HG02623 (cell line): ENCODE measurements around the gene CDH13.

Experiments used
- ATAC-seq: cut with Tn5 transposase; IDR thresholded peaks from one replicate; pipeline ENCODE4 v1.9.1; 2021; ENCODE audit warnings: moderate library complexity; ENCODE audit not compliant: unreplicated experiment

CDH13 gene

DNA sequence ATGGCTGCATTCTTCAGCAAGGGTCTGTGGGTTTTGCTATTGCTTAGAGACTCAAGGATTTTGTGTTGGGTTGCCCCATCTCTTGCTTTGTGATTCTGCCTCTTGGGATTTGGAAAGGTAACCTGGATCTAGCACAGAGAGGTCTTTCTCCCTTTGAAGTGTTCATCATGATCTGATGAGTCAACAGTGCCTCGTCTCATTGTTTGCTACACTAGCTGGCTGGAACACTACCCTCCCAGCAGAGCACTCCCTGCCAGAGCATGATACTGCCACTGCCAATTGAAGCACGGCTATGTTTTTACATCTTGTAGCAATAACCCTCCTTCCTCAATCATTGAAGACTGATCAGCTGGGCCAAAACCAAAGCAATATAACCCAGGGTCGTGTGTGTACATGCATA, 361.0 kb downstream of the CDH13 start:
- no peak for ATAC-seq

- ATAC-seq = no peak
These were observed 363.4 kb downstream of the CDH13 start for GRCh38 chr16:82990155-82990554.

DNA sequence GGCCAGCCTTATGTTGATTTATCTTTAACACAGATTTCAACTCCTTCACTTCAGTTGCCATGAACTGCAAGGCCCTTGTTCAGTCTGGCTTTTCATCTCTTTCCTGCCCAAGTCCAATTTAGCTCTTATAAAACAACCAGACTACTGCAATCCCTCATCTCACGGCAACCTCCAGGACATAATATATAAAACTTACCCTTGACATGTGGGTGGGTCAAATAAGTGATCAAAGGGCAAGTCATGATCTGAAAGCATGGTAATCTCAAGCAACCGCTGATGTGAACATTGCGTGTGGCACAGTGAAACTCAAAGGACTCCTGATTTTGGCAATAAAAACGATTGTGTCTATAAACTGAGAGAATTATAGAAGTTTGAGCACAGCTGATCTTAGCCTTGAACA, 364.6 kb downstream of the CDH13 start:
- ATAC-seq = no peak

- no peak for ATAC-seq
These were observed 365.4 kb downstream of the CDH13 start for GRCh38 chr16:82991966-82992675.

DNA sequence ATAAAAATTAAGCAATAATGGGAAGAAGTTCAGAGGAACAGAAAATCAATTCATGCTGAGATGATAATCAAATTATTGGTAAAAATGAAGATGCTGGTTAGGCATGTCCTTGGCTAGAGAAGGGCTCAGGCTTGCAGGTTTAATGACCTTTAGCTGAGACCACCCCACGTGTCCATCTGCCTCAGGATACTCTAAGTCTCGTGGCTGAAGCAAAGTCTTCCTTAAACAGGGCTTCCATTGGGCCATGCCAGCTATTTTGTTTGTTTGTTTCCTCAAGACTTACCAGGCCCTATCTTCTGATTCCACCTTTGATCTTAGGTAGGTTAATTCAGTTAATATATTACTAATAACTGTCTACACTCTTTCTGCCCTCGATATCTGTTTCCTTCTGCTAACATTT, 366.0 kb downstream of the CDH13 start:
- ATAC-seq = no peak

- no peak for ATAC-seq
These were observed 366.6 kb downstream of the CDH13 start for GRCh38 chr16:82993415-82993814.

DNA sequence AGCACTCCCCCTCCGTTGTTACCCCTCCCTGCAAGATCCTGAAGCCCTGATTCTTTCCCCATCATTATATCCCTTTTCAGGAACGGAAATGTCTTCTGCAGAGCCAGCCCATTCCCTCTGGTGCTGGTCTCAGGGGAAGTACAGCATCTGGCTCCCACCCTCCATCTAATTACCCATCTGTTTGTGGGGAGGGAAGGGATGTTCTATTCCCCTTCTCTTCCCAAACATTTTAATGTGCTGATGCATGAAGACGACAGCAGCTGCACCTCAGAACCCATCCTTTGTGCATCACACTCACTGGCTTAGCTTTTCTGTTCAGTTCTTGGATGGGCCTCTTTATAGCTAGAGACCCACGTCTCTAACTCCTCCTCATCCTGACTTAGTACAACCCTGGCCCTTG, 367.2 kb downstream of the CDH13 start:
- ATAC-seq = no peak

GRCh38 chr16:82995286-82995923, 368.6 kb downstream of the CDH13 start:
- ATAC-seq = no peak

DNA sequence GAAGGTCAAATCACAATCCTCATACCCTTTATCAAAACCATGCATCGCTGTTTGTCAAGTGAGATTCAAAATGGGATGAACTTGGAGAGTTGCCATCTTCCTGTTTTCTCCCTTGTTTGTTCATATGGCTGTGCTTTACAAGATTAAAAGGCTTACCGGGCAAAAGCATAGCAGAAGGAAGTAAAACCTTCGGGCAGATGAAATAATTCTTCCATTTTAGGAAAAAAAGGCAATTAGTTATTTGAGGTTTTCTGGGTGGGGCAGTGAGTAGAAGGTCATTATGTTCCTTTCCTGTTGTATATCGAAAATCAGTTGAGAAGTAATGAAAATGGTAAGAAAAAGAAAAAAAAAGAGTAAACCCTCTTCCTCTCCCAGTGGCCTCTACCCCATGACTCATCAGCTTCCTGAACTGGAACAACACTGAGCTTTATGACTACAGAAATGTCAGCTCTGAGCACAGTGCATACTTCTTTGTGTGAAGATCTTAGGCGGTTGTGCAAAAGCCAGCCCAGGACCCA, 369.2 kb downstream of the CDH13 start:
- no peak for ATAC-seq

- ATAC-seq = no peak
These were observed 370.0 kb downstream of the CDH13 start for GRCh38 chr16:82996814-82997213.

- no peak for ATAC-seq
These were observed 372.9 kb downstream of the CDH13 start for GRCh38 chr16:82999711-83000110.

DNA sequence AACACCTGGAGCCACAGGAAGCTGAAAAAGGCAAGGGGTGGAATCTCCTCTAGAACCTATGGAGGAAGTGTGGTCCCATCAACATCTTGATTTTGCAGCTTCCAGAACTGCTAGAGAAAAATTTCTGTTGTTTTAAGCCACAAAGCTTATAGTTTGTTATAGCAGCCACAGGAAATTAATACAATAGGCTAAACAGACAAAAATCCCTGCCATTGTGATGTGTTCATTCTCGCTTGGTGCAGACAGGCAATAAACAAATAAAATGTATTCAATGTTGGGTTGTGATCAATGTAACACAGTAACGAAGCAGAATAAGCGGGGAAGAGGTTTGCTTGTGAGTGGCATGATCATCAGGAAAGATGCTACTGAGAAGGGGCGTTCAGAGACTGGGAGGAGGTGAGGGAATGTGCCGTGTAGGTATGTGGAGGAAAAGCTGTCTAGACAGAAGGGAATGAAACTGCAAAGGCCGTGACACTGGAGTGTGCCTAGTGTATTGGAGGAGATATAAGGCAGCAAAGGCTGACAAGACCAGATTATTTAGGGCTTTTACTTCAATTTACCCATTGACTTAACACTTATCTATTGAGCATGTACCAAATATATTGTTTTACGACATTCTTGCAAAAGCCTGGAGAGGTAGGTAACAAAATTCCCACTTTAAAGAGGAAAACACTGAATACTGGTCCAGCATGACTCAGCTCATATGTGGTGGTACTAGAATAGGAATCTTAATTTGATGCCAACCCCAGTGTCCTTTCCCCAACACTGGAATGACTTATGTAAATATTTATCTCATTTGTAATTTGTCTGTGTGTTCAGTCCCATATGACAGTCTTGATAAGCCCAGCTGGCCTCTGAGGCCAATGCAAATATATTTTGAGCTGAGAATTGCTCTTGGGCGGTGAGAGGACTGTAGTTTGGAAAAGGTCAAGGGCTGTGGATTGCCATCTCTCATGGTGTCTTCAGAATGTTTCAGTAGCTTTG, 375.9 kb downstream of the CDH13 start:
- ATAC-seq = no peak

DNA sequence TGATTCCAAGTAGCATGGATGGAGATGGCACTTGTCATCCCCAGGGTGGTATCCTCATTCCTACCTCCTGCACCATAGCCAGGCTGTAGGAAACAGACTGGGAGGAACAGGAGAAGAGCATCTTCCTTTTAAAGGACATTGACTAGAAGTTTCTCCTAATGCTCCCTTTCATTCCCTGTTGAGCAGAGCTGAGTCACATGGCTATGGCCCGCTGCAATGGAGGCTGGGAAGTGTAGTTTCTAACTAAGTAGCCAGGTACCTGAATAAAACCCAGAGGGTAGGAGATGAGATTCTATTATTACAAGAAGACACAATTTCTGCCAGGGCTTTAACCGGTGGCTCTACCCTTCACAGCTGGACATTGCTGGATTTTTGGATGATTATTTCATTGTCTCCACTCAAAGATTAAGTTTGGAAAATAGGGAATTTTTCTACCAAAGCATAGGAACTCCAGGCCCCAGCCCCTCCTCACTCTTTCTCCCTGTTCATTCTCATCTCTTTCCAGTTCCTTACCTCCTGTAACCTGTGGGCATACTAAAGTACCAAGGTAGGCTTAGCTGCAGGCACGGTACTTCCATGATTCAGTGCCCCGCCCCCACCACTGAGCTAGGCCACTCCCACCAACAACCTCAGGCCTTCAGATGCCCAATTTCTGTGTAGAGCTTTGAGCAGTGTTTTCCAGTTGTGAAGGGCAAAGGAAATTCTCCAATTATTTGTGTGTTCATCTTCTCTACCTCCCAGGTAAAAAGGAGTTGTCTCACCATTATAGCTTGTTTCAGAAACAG, 378.3 kb downstream of the CDH13 start:
- no peak for ATAC-seq

- ATAC-seq = no peak
These were observed 378.9 kb downstream of the CDH13 start for GRCh38 chr16:83005653-83006160.

GRCh38 chr16:83010776-83011720, 384.3 kb downstream of the CDH13 start:
- no peak for ATAC-seq

- ATAC-seq = no peak
These were observed 385.2 kb downstream of the CDH13 start for GRCh38 chr16:83011939-83012338.

DNA sequence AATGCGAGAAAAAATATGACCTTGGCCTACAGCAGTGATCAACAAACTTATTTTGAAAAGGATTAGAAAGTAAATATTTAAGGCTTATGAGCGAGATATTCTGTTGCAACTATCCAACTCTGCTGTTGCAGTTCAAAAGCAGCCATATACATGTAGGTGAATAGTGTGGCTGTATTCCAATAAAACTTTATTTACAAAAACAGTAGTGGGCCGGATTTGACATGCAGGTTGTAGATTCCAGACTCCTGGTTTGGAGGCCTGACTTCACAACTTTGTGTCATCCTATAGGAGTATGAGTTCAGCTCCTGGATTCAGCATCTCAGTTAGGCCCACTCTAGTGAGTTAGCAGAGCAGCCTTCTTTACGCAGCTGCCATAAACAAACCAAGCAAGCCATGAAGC, 386.3 kb downstream of the CDH13 start:
- ATAC-seq = no peak

- no peak for ATAC-seq
These were observed 393.2 kb downstream of the CDH13 start for GRCh38 chr16:83019963-83020362.

DNA sequence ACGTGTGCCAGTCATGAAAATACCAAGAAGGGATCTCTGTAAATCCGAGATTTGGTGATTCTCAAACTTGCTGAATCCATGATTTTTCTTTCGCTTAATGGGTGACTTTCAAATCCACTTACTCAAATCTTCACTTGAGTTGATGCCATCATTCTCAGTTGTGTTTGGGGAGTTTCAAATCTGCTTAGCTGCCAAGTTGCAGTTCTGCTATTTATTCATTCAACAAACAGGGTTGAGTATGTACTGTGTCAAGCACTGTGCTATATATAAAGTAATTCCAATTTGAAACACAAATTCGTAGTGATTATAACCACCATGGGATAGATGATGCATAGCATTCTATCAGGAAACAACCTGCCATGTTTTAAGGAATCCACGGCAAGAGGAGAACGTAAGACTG, 394.3 kb downstream of the CDH13 start:
- no peak for ATAC-seq
